ENCODE measurements around the gene ZNF106.

ZNF106 gene

GRCh38 chr15:42471002-42471401 is 19.9 kb downstream of the ZNF106 start:
- no peak for DNase-seq

- no peak for DNase-seq
Measured at GRCh38 chr15:42465520-42466259, 25.3 kb downstream of the ZNF106 start.

GRCh38 chr15:42461261-42461660 is 29.7 kb downstream of the ZNF106 start:
- DNase-seq, result no peak

GRCh38 chr15:42457445-42458442 is 33.2 kb downstream of the ZNF106 start:
- no peak for DNase-seq

GRCh38 chr15:42456971-42457370 is 34.0 kb downstream of the ZNF106 start:
- DNase-seq, result no peak

- no peak for DNase-seq
Measured at GRCh38 chr15:42456531-42456930, 34.4 kb downstream of the ZNF106 start.

GRCh38 chr15:42453826-42454225 is 37.1 kb downstream of the ZNF106 start:
- no peak for DNase-seq

GRCh38 chr15:42450425-42450790 is 40.5 kb downstream of the ZNF106 start:
- no peak for DNase-seq

- DNase-seq, result no peak
Measured at GRCh38 chr15:42449770-42450424, 41.0 kb downstream of the ZNF106 start.

GRCh38 chr15:42448281-42448680 is 42.7 kb downstream of the ZNF106 start:
- DNase-seq, result no peak

- no peak for DNase-seq
Measured at GRCh38 chr15:42447599-42447998, 43.3 kb downstream of the ZNF106 start.

- DNase-seq, result no peak
Measured at GRCh38 chr15:42445551-42445950, 45.4 kb downstream of the ZNF106 start.

- DNase-seq, result no peak
Measured at GRCh38 chr15:42444415-42445063, 46.4 kb downstream of the ZNF106 start.

- DNase-seq, result no peak
Measured at GRCh38 chr15:42427429-42428223, 63.3 kb downstream of the ZNF106 start.

- DNase-seq, result no peak
Measured at GRCh38 chr15:42421376-42421775, 69.6 kb downstream of the ZNF106 start.

- DNase-seq, result no peak
Measured at GRCh38 chr15:42419369-42419768, 71.6 kb downstream of the ZNF106 start.

- DNase-seq, result no peak
Measured at GRCh38 chr15:42413920-42414319, 77.0 kb downstream of the ZNF106 start.

- DNase-seq, result no peak
Measured at GRCh38 chr15:42411884-42412283, 79.1 kb downstream of the ZNF106 start.

GRCh38 chr15:42409011-42409410 is 81.9 kb downstream of the ZNF106 start:
- DNase-seq, result no peak

- DNase-seq, result no peak
Measured at GRCh38 chr15:42408178-42408577, 82.8 kb downstream of the ZNF106 start.

GRCh38 chr15:42405863-42406482 is 85.0 kb downstream of the ZNF106 start:
- DNase-seq, result no peak

Data from T-helper 1 cell (primary cell).